HG03060 (cell line): ENCODE data around the gene MYL12B.
"Not testable (repeated sequence)": the region's sequence is repeated elsewhere in the genome, so short reads cannot be mapped to it uniquely, and the experiment has no call there.

ENCODE experiments used
- ATAC-seq: cut with Tn5 transposase; IDR thresholded peaks from one replicate; pipeline ENCODE4 v1.9.1; 2021; ENCODE audit warnings: low read depth, moderate number of reproducible peaks; ENCODE audit not compliant: unreplicated experiment

Gene MYL12B

DNA sequence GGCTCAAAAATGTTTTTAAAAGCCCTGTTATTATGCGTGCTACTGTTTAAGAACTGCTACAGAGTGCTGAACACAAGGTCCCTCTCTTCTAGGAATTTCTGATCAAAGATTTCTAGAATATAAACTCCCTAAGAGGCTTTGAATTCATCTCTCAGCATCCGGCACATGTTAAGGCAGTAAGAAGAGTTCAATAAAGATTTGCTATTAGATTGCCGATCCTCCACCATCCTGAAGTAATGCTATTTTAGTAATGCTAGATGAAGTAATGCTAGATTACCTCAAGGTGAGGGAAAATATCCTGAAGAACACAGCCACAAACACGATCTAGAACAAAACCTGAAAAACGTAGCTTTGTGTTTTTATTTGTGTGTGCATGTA, 949 bp upstream of the MYL12B start:
- no peak for ATAC-seq

DNA sequence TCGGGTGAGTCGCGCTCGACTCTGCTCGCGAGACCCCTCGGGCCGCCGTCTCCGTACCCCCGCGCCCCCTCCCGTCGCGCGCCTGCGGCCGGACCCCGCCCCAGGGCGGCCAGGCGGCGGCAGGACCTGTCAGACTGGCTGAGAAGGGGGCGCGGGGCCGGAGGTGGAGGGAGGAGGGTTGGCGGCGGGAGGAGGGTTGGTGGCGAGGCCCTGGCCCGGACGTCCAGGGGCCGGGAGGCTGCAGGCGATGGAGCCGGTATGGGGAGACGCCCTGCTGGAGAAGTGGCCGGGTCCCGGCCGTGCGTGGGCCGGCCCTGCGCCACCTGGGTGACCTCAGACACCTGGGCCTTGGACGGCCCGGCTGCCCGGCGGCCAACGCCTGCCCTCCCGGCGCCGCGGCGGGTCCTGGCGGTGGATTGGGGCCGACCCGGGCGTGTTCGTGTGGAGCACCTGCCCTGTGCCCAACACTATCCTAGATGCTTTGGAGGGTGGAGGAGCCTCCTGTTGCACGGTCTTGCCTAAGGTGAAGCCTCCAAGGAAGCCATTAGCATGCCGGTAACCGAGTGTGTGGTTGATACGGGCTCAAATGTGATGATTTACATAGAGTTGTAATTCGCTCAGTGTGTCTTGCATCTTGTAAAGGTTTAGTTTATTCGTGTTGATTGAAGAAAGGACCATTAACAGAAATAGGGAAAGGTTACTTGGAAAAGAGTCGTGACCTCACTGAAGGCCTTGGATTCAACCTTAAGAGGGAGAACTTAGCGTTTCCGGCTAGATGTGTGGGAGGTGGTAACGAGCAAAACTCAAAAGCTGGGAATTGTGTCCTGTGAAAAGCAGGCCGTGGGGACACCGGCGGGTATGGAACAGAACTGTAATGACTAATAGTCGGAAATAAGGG, 550 bp downstream of the MYL12B start:
- peak; percentile 4 for ATAC-seq

DNA sequence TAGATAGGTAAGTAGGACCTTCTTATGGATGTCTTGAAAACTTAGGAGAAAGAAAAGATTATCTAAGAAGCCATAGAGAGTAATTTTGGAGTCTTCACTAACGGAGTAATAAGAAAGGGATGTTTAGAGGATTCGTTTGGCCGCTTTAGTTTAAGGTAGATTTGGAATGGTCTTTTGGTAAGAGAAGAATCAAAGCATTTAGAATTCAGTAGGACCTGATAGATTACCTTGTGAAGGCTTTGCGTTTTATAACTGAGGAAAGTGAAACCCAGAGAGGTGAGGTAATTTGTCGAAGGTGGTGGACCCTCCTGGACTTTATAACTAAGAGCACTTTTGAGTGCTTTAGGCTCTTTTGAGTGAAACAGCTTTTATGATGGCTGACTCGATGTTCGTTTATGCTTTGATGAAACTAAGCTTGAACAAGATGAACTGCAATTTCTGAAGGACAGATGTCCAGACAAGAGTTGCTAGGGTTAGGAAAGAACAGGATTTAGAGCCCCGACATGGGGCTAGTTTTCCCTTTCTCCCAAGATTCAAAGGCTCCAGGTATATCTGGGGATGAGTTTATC, 1.3 kb downstream of the MYL12B start:
- ATAC-seq, result no peak

DNA sequence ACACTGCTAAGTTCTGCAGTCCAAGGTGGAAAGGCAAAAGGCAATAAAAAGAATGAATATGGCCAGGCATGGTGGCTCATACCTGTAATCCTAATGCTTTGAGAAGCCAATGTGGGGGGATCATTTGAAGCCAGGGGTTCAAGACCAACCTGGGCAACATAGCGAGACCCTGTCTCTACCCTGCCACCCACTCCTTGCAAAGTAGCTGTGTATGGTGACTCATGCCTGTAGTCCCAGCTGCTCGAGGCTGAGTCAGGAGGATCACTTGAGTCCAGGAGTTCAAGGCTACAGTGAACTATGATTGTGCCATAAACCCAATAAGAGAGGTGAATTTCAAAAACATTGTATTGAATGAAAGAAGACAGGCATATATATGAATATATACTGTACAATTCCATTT, 2.4 kb downstream of the MYL12B start:
- no peak for ATAC-seq

DNA sequence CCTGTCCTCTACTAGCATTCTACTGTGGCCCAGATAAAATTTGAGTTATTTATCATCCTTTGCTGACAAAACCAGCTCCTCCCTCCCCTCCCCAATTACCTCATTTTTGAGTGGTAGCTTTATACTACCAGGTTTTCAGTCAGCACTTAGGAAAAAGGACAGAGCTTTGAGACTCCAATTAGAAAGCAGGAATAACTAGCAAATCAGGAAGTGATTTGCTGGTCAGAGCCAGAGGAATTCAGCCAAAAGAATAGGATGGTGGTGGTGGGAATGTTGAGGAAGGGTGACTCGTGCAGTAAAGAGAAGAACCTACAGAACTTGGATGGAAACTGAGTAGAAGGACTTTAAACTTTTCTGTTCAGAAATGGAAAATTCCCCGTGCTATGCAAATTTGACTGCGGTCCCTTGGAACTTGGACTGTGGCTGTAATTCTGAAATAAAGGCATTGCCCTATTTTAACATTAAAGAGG, 3.7 kb downstream of the MYL12B start:
- no peak for ATAC-seq

DNA sequence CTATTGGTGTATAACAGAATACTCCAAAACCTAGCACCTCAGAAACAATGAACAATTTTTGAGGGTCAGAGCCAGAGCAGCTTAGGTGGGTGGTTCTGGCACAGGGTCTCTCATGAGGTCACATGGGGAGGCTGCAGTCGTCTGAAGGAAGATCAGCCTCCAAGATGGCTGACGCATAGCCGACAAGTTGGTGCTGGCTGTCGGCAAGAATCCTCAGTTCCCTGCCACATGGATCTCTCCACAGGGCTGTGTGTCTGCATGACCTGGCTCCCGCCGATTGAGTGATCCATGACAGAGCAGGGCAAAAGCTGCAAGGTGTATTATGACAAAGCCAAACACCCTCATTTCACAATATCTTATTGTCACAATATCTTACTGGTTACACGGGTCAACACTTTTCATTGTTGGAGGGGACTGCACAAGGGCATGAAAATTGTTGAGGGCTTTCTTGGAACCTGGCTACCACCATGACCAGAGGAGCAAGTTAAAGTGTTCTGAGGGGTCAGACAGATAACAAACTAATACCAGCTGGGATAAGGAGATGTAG, 4.2 kb downstream of the MYL12B start:
- ATAC-seq, result no peak

DNA sequence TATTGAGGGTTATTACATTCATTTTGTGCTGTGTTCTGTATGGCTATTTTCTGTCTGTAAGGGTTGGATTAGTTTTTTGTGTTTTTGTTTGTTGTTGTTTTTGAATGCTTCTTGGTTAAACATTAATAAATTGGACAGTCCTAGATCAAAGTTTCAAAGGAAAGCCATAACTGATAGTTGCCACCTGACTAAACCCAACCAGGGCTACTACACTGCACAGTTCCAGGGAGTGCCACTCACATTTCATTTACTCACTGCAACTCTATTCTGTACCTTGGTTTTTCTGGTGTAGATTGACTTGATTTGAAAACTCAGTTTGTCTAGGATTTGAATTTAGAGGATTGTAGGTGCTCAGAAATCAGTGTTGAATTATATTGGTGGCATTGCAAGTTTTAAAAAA, 6.4 kb downstream of the MYL12B start:
- ATAC-seq, result no peak

DNA sequence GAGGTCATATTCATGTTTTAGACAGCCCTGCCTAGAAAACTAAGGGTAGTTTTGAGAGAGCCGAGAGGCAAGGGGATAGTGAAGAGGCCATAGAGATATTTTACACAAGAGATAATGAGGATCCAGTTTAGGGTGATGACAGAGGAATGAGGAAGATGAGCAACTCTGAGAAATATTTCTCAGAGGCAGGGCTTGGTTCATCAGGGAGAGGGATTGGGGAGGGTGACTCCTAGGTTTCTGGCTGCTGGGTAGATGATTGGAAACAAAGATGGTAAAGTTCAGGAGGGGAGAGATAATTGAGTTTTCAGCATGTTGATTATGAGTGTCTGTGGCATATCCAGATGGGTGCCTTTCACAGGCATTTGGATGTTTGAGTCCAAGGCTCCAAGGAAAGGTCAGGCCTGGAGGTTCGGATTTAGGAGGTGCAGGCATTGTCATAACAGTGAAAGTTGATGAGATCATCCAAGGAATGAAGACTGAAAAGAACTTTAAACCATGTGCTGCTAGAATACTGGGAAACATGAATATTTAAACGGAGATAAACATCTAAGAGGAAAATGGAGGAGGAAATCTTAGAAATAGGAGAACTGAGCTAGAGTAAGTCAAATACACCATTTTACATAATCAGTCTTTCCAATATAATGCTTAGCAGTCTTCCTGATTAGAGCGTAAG, 7.4 kb downstream of the MYL12B start:
- ATAC-seq, result no peak

DNA sequence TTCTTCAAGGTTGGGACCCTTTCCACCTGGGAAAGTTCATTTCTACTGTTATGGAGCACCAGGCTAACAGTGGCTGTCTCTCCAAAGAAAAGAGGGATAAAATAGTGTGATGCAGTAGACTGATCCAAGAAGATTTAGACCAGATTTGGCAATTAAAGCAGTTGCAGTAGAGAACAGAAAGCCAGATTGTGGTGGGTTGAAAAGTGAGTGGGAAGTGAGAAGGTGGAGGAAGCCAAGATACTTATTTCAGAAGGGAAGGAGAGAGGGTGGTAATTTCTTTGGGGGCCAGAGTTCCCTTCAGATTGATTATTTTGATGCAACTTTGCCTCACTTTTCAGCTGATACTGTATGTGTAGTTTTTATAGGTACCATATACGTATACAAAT, 8.0 kb downstream of the MYL12B start:
- no peak for ATAC-seq

DNA sequence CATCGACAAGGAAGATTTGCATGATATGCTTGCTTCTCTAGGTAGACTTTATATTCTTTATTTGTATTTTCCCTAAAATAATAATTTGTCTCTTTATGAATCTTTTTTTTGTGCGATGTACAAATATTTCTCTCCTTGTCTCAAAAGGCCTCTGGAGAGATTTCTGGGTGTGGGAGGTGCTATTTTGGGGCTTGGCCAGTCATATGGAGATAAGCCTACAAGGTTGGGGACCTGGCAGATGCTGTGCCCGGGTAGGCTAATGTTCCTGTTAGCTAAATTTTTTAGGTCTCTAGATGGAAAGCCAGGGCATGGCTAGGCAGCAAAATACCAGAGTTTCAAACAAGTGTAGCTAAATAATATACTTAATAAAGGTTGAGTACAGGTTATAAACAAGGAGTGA, 11.1 kb downstream of the MYL12B start:
- ATAC-seq, result no peak

DNA sequence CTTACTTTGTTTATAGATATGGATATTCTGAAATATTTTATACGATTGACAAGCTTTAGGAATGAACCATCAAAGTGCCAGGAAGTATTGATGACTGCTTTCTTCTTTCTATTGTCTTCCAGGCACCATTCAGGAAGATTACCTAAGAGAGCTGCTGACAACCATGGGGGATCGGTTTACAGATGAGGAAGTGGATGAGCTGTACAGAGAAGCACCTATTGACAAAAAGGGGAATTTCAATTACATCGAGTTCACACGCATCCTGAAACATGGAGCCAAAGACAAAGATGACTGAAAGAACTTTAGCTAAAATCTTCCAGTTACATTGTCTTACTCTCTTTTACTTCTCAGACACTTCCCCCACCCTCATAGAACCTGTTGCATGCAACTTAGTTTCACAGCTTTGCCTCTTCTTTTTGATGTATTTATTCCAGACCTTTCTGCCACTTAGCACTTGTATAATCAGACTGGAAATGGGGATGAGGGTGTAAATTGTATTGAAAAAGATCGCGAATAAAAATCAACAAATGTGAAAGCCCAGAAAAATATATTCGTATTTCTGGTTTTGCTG, 15.8 kb downstream of the MYL12B start:
- not testable (repeated sequence) for ATAC-seq

DNA sequence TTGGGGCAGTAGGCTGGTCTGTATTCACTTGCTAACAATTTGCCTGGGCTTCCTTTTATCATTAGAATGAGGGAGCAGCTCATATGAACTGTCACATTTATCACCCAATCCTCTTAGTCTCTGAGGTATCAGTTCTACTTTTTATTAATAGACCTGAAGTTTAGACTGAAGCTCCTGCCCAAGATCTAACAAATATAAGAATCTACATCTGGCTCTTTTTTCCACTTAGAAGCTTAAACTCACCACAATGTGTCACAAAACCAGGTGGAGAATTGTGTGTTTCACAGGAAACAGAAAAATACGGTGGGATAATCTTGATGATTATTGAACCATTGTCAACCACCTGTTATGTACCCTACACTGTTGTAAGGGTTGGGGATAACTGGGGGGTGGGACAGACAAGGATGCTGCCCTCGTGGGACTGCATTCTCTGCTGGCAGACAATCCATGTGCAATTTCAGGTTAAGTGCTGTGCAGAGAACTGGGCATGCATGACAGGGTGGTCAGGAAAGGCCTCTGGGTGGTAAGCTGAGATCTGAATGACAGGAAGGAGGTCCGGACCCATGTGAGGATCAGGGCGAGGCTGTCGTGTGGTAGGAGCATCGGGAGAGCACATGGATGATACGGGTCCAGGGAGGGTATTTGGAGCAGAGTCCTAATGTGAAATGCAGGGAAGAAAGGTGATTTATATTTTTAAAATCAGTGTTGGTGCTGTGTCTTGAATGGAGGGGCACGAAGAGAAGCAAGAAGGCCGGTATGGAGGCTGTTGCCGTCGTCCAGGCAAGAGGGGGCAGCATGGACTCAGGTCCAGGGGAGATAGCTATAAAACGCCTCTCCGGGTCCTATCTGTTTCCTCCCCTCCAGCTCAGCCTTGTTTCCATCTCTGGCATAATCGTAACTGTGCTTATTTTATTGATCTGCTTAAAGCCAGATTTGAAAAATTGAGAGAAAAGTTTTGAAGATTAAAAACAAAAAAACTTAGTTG, 17.6 kb downstream of the MYL12B start:
- peak; percentile 59 for ATAC-seq

DNA sequence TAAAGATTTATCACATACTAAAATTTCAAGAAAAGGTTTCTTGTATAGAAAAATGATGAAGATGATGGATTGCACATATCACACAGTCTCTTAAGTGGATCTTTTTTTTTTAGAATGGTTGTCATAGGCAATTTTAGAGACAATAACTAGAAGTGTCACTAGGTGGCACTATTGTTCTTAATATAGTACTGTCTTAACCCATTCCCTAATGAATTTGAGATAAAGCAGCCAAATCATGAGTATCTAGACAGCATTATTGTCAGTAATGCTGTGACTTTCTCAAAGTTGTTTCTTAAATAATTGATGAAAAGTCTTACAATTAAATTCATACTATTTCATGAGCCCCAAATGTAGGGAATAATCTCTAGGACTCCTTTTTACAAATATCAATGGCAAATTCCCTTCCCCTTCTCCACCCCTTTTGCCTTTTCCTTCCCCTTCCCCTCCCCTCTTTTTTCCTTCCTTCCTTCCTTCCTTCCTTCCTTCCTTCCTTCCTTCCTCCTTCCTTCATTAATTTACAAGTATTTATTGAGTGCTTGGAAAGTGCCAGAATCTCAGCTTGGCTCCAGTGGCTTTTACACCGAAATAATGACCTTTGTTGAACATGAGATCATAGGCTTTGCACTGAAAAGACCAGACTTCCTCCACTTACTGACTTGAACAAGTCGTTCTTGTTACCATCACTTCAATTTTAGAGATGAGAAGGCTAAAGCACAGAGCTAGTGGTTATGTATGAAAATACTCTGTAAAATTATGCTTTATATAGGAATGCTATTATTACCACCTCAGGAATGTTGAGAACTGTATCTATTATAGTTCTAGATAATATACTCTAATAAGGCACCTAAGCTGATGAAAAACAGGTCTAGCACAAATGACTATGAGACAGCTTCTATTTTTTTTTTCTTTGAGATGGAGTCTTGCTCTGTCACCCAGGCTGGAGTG, 19.8 kb downstream of the MYL12B start:
- ATAC-seq, result peak; percentile 43

DNA sequence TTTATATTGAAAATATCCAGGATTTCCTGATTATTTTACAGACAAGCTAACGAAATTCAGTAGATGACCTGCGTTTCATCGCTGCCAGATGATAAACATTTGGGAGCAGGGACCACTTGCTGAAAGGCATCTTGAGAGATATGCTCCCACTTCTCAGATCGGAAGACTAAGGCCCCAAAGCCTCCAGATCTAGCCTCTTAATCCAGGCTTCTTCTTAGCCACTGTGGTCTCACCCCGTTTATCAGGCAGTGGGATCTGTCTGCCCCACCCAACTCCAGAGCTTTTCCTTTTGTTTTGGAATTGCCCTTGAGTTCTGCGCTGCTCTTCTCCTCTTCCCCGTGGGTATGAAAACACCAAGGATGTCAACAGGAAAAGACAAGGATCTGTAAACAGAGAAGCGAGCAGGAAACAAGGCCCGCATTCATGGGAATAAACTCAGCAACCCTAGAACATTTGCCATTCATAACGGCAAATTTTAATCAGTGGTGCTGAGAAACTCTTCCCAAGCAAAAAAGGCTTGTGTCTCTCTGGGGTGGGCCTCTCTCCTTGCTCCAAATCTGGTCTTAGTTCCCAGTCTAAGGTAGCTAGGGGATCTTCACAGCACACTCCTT, 21.4 kb downstream of the MYL12B start:
- no peak for ATAC-seq

DNA sequence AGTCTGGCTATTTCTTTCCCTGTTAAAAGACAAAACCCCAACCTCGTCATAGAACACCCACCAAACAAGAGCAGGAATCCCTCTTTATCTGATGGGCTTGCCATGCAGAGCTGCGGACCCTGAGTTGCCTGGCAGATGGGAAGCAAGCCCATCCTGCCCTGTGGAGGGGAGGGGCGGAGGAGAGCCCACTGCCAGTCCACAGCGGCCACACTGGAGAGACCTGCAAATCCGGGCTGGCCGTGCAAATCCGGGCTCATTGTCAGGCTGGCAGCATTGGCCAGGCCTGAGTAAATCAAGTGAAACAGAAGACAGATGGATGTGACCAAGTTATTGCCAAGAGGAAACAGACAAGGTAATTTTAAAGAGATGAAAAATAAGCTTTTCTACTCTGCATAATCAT, 22.0 kb downstream of the MYL12B start:
- ATAC-seq, result no peak

DNA sequence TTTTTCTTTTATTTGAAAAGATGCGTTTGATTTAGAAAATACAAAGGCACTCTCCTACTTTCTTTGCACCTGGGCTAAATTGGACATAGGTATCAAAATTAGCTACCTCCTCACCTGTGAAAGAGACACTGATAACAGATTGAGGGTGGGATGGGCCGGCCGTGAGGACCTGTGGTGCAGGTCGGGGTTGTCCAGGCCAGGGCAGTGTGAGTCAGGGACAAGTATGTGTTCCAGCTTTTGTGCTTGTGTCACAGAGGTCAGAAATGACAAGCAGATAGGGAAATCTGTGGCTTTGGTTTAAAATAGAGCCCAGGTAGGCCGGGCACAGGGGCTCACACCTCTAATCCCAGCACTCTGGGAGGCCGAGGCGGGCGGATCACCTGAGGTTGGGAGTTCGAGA, 22.6 kb downstream of the MYL12B start:
- ATAC-seq, result no peak

DNA sequence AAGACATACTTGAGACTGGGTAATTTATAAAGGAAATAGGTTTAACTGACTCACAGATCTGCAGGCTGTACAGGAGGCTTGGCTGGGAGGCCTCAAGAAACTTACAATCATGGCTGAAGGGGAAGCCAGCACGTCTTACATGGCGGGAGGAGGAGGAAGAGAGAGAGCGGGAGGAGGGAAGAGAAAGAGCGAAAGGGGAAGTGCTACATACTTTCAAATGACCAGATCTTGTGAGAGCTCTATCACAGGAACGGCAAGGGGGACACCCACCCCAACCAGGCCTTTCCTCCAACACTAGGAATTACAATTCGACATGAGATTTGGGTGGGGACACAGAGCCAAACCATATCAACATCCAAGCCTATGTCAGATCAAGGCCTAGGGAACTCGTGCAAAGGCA, 24.2 kb downstream of the MYL12B start:
- ATAC-seq, result no peak

DNA sequence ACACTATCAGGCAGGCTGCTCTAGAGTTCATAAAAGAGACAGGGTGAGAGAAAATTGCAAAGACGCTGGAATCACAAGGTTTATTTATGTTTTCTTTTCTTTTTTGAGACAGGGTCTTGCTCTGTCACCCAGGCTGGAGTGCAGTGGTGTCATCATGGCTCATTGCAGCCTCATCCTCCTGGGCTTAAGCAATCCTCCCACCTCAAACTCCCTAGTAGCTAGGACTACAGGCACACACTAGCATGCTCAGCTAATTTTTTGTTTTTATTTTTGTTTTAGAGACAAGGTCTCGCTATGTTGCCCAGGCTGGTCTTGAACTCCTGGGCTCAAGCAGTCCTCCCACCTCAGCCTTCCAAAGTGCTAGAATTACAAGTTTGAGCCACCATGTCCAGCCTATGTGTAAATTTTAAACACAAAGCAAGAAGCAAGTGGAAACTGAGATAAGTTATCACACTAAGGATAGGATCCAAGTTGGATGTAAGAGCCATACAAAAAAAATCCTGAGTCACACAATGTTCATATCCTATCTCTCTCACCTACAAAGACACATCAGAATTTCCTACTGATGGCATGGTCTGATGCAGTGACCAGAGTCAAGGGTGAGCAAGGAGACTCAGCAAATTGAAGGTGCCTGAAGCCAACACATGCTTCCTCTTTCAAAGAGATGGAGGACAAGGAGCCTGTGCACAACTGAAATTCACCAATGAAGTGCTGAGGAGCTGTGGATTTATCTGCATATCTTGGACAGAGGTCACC, 31.4 kb downstream of the MYL12B start:
- no peak for ATAC-seq
